Measurements from ENCODE around the gene NUP62. TPM values are rescaled to one million over a fixed set of nuclear protein-coding genes. Genes with fewer than 3 reads are reported as not detected.

Gene NUP62
- total RNA-seq, 1 experiment from 2014 or later, result 85.2 TPM

- peaks cover 0 to 9% of the 10 kb centered on the region in 2 experiments; a peak in 1 of 4 replicates for H3K36me3 ChIP-seq (ENCODE audit: control insufficient read depth in 1 of 2, insufficient read depth in 2 of 2, low read length in 2 of 2)
- intact Hi-C loops (cut with micrococcal nuclease), result no loop called here
- peaks cover 26% of the 10 kb centered on the region for H3K79me2 ChIP-seq (ENCODE audit: insufficient read depth, low read length)
- no peak for TF ChIP-seq SIN3A (IDR thresholded peaks at IDR 0.05; ENCODE audit: low read depth)
- no peak for TF ChIP-seq YY1 (IDR thresholded peaks at IDR 0.05; ENCODE audit: extremely low read depth, insufficient replicate concordance, low read depth, low read length)
- no peak for TF ChIP-seq RAD21 (IDR thresholded peaks at IDR 0.05; ENCODE audit: low read depth)
- TF ChIP-seq ZBTB33 (IDR thresholded peaks at IDR 0.05; ENCODE audit: extremely low read depth, insufficient replicate concordance, low read length), result no peak
- TF ChIP-seq CEBPB (IDR thresholded peaks at IDR 0.05; ENCODE audit: low read depth), result no peak
- TF ChIP-seq EZH2 (IDR thresholded peaks at IDR 0.05), result no peak
- TF ChIP-seq CTCF (IDR thresholded peaks at IDR 0.05 in 2 of 3, conservative IDR thresholded peaks at IDR 0.05 in 1 of 3; ENCODE audit: borderline replicate concordance in 1 of 3, insufficient read depth in 1 of 3, low read depth in 2 of 3, low read length in 2 of 3), result no peak
- TF ChIP-seq ZFX (IDR thresholded peaks at IDR 0.05), result no peak
- no peak for TF ChIP-seq POLR2A (IDR thresholded peaks at IDR 0.05; ENCODE audit: borderline replicate concordance, extremely low read depth, insufficient read depth, insufficient read length)
- no peak for TF ChIP-seq CBX3 (IDR thresholded peaks at IDR 0.05; ENCODE audit: low read depth)
- TF ChIP-seq EGR1 (IDR thresholded peaks at IDR 0.05; ENCODE audit: low read depth), result no peak
- TF ChIP-seq POLR2AphosphoS5 (IDR thresholded peaks at IDR 0.05; ENCODE audit: low read depth, low read length), result no peak
- TF ChIP-seq EZH2phosphoT487 (IDR thresholded peaks at IDR 0.05; ENCODE audit: borderline replicate concordance), result no peak
- TF ChIP-seq ATF3 (IDR thresholded peaks at IDR 0.05), result no peak
- no peak for TF ChIP-seq ZNF274 (IDR thresholded peaks at IDR 0.05; ENCODE audit: low read depth, low read length)
- no peak for TF ChIP-seq FOSL1 (IDR thresholded peaks at IDR 0.05; ENCODE audit: low read depth)
- TF ChIP-seq SP1 (IDR thresholded peaks at IDR 0.05; ENCODE audit: low read depth), result no peak
- no peak for TF ChIP-seq ELF1 (IDR thresholded peaks at IDR 0.05; ENCODE audit: borderline replicate concordance, low read depth)
- BruUV-seq (replicated peaks), result no TSS peak
- no peaks in the 10 kb centered on the region for H3K9me2 ChIP-seq (ENCODE audit: insufficient read depth)
- H2AFZ ChIP-seq (ENCODE audit: low read depth, low read length, poor library complexity, severe bottlenecking), result no peak overlapping the region
- H3K4me3 ChIP-seq (replicated peaks in 1 of 2; ENCODE audit: low read depth in 1 of 2, low read length in 2 of 2), result no peak overlapping the region
- H3K9me3 ChIP-seq (ENCODE audit: control insufficient read depth in 1 of 2, insufficient read depth in 1 of 2, low read depth in 1 of 2, low read length in 2 of 2), result no peaks in the 10 kb centered on the region
- ChIA-PET POLR2A (interaction anchor here (0.6 kb wide), 1 partner anchor 366 kb away, joined by 3 read pairs; no protein-coding TSS in a partner anchor), CTCF (no interaction called here), RAD21 (ENCODE audit: low non-redundant PET in 1 of 2, low total read pairs in 2 of 2, uncharacterized antibody in 2 of 2, unreplicated experiment in 2 of 2) (no interaction called here)
- DNase-seq (ENCODE audit: low read depth, low spot score) (no peak), ATAC-seq (no peak)
- no peak overlapping the region for H3K9ac ChIP-seq (ENCODE audit: low read length)
- H3K4me1 ChIP-seq (ENCODE audit: control insufficient read depth in 1 of 2, insufficient read depth in 2 of 2, low read length in 2 of 2), result peaks cover 20 to 39% of the 10 kb centered on the region in 2 experiments; a peak in 3 of 4 replicates
- no peaks in the 10 kb centered on the region for H4K20me1 ChIP-seq (ENCODE audit: insufficient read depth)
- no peaks in the 10 kb centered on the region for H3K27me3 ChIP-seq (ENCODE audit: insufficient read depth, low read length)
- no peak overlapping the region; the same call in 1 of the 2 replicates for H3K27ac ChIP-seq (ENCODE audit: low read depth, low read length)
- no peak overlapping the region for H3K4me2 ChIP-seq (ENCODE audit: low read length)
Measured at GRCh38 chr19:49873129-49873521, 56.2 kb downstream of the NUP62 start.
